ENCODE measurements around the gene TRIM33.

GRCh38 chr1:114448370-114449036 is 62.5 kb downstream of the TRIM33 start:
- TF ChIP-seq CTCF (IDR thresholded peaks at IDR 0.05) (no peak), POLR2A (IDR thresholded peaks at IDR 0.05) (no peak)

Data from body of pancreas (tissue), 4 donors.